DOHH2 (cell line): ENCODE data around the gene SPATA4.

Experiments used
- H3F3A ChIP-seq: fragments of 200-600 bp; sonication (generic), shearing (Covaris generic); 2 replicates; pipeline ENCODE4 v1.6.0; 2016; ENCODE audit warnings: antibody characterized with exemption, mild to moderate bottlenecking; ENCODE audit not compliant: control insufficient read depth, insufficient read depth
- H3K27ac ChIP-seq: fragments of 200-600 bp; sonication (generic); 2 replicates; pipeline ENCODE4 v1.5.1; 2014; ENCODE audit warnings: low read depth, mild to moderate bottlenecking, low read length, moderate library complexity
- H3K27me3 ChIP-seq: fragments of 200-600 bp; sonication (generic); 2 replicates; pipeline ENCODE4 v1.6.1; 2014; ENCODE audit warnings: mild to moderate bottlenecking, low read length, mixed read lengths; ENCODE audit not compliant: control insufficient read depth
- H3K36me3 ChIP-seq: fragments of 200-600 bp; sonication (generic); 2 replicates; pipeline ENCODE4 v1.6.1; 2014; ENCODE audit warnings: mild to moderate bottlenecking, low read length, moderate library complexity, mixed read lengths; ENCODE audit not compliant: control insufficient read depth
- H3K4me1 ChIP-seq: fragments of 200-600 bp; sonication (generic); 2 replicates; pipeline ENCODE4 v1.6.1; 2014; ENCODE audit warnings: mild to moderate bottlenecking, low read length, mixed read lengths; ENCODE audit not compliant: control insufficient read depth
- H3K4me2 ChIP-seq: fragments of 200-600 bp; sonication (generic); 2 replicates; pipeline ENCODE4 v1.6.0; 2014; ENCODE audit warnings: mild to moderate bottlenecking, low read length, moderate library complexity
- H3K4me3 ChIP-seq: fragments of 200-600 bp; sonication (generic); 2 replicates; pipeline ENCODE4 v1.5.1; 2014; ENCODE audit warnings: mild to moderate bottlenecking, low read length, mixed read lengths
- H3K79me2 ChIP-seq: fragments of 200-600 bp; sonication (generic); 2 replicates; pipeline ENCODE4 v1.6.1; 2014; ENCODE audit warnings: mild to moderate bottlenecking, low read length, mixed read lengths; ENCODE audit not compliant: control insufficient read depth
- H3K9me2 ChIP-seq: fragments of 200-600 bp; sonication (generic); replicated peaks from 2 replicates; pipeline ENCODE4 v1.6.1; 2014; ENCODE audit warnings: mild to moderate bottlenecking, low read length, mixed read lengths; ENCODE audit not compliant: control insufficient read depth
- H3K9me3 ChIP-seq: fragments of 200-600 bp; sonication (generic); 2 replicates; pipeline ENCODE4 v1.6.1; 2014; ENCODE audit warnings: antibody characterized with exemption, low read length, mixed read lengths; ENCODE audit not compliant: control insufficient read depth, insufficient read depth
- H4K20me1 ChIP-seq: fragments of 200-600 bp; sonication (generic); 2 replicates; pipeline ENCODE4 v1.6.0; 2014; ENCODE audit warnings: low read depth, mild to moderate bottlenecking, antibody characterized with exemption, low read length, moderate library complexity; ENCODE audit not compliant: control insufficient read depth, insufficient read depth
- CTCF ChIP-seq: fragments of 200-600 bp; sonication (generic); IDR thresholded peaks from one replicate; pipeline ENCODE4 v1.5.1; 2014; ENCODE audit warnings: antibody characterized with exemption, mild to moderate bottlenecking, low read depth, low read length; ENCODE audit not compliant: poor library complexity, severe bottlenecking
- EZH2phosphoT487 ChIP-seq: fragments of 200-600 bp; sonication (generic); IDR thresholded peaks from 2 replicates; pipeline ENCODE4 v1.6.1; 2017; ENCODE audit warnings: borderline replicate concordance, mild to moderate bottlenecking, antibody characterized with exemption, low read length, moderate library complexity, mixed read lengths

The SPATA4 gene

DNA sequence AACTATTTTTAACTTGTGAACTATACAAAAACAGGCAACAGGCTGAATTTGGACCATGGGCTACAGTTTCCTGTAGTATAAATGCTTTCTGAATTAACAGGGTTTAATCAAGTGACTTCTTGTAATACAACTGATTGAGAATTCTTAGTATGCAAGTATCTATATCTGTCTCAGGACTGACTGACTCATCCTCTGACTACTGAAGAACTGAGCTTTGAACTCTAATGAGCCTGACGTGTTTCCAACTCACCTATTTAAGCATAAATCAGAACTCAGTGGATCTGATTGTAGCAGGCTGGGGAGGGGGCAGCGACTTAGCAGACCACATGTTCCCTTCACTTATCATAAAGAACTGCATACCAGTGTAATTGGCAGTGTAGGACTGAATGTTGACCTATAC is 7.8 kb downstream of the SPATA4 start:
- H3K36me3 ChIP-seq: no peaks in the 10 kb centered on the region
- no peaks in the 10 kb centered on the region for H3K27me3 ChIP-seq
- H3K79me2 ChIP-seq: no peaks in the 10 kb centered on the region
- H3K9me3 ChIP-seq: no peaks in the 10 kb centered on the region
- peaks cover 14% of the 10 kb centered on the region for H3K4me1 ChIP-seq
- H3K9me2 ChIP-seq: no peaks in the 10 kb centered on the region
- H3K4me3 ChIP-seq: no peak overlapping the region
- no peak overlapping the region for H3K4me2 ChIP-seq
- H3K27ac ChIP-seq: no peak overlapping the region
- H4K20me1 ChIP-seq: no peaks in the 10 kb centered on the region
- TF ChIP-seq EZH2phosphoT487: no peak
- no peak for TF ChIP-seq CTCF
- H3F3A ChIP-seq: no peaks in the 10 kb centered on the region

DNA sequence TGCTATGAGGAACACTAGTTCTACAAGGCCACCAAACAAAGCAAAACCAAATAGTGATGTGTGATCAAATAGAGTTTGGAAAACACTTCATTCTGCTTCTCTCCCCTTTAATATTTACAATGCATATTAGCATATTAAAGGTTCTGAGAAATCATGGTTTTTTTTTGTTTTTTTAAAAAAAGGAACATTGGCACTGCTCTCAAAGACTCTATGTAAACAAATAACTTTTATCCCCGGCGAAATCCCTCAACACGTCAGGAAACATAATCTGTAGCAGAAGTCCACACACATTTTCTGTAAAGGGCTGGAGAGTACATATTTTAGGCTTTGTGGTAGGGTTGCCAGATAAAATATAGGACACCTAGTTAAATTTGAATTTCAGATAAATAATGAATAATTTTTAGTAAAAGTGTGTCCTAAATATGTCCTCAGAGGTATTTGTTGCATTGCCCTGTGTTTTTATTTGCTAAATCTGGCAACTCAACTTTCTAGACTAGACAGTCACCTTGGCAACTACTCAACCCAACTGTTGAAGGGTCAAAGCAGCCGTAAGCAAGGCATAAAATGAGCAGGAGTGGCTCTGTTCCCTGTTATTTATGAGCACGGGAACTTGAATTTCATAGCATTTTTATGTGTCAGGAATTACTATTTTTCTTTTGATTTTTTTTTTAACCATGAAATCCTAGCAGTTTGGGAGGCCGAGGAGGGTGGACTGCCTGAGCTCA is 8.6 kb downstream of the SPATA4 start:
- Histone ChIP-seq H3K27me3 (no peaks in the 10 kb centered on the region), H3K9me3 (no peaks in the 10 kb centered on the region), H3K4me1 (peaks cover 14% of the 10 kb centered on the region), H3K27ac (no peak overlapping the region), H3F3A (no peaks in the 10 kb centered on the region), H3K9me2 (no peaks in the 10 kb centered on the region), H3K79me2 (no peaks in the 10 kb centered on the region), H4K20me1 (no peaks in the 10 kb centered on the region), H3K36me3 (no peaks in the 10 kb centered on the region), H3K4me3 (no peak overlapping the region), H3K4me2 (no peak overlapping the region)
- TF ChIP-seq CTCF (no peak), EZH2phosphoT487 (no peak)

DNA sequence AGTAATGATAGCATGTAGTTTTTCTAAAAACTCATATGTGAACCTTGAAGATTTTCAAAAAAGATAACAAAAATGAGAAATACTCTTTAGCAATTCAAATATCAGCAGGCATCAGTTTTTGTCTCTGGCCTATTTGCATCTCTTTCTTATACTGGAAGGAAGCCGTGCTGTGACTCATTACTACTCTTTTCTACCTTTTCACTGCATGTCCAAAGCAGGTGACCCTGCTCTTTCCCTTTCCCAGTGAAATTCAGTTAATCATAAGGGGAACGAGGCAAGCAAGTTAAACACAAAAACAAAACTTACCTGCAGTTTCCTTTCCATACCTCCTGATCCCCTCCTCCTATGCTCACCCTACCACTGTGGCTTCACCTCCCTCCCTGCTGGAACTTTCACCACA is 9.3 kb downstream of the SPATA4 start:
- Histone ChIP-seq H3K9me2 (no peaks in the 10 kb centered on the region), H3K9me3 (no peaks in the 10 kb centered on the region), H3K79me2 (no peaks in the 10 kb centered on the region), H3F3A (no peaks in the 10 kb centered on the region), H3K36me3 (no peaks in the 10 kb centered on the region), H3K27ac (no peak overlapping the region), H3K27me3 (no peaks in the 10 kb centered on the region), H3K4me3 (no peak overlapping the region), H3K4me1 (peaks cover 14% of the 10 kb centered on the region), H4K20me1 (no peaks in the 10 kb centered on the region), H3K4me2 (no peak overlapping the region)
- TF ChIP-seq CTCF (no peak), EZH2phosphoT487 (no peak)
